IMR-90 (cell line): ENCODE data around the gene TRIM28.

ENCODE experiments used
- CTCF ChIP-seq: conservative IDR thresholded peaks from 2 replicates; pipeline ENCODE4 v1.5.1; 2012; ENCODE audit warnings: mild to moderate bottlenecking, low read depth, low read length, improper control_type of control experiment
- ELK1 ChIP-seq: fragments of 150-350 bp; IDR thresholded peaks from 2 replicates; pipeline ENCODE4 v1.6.1; 2016; ENCODE audit warnings: low read depth, mild to moderate bottlenecking, low read length, moderate library complexity, borderline replicate concordance
- FOS ChIP-seq: fragments of 150-350 bp; IDR thresholded peaks from 2 replicates; pipeline ENCODE4 v1.6.1; 2016; ENCODE audit warnings: low read depth, low read length
- POLR2A ChIP-seq: IDR thresholded peaks from 2 replicates; pipeline ENCODE4 v1.6.1; 2012; ENCODE audit warnings: mild to moderate bottlenecking, low read depth, low read length
- RFX5 ChIP-seq: IDR thresholded peaks from 2 replicates; pipeline ENCODE4 v1.8.0; 2012; ENCODE audit warnings: low read depth, mild to moderate bottlenecking, low read length, moderate library complexity

GRCh38 chr19:58520257-58520599, 23.6 kb upstream of the TRIM28 start:
- no peak for TF ChIP-seq CTCF
- no peak for TF ChIP-seq FOS
- TF ChIP-seq POLR2A = no peak
- no peak for TF ChIP-seq RFX5
- TF ChIP-seq ELK1 = no peak
